Measurements from ENCODE around the gene EFNA5.

- no peak for TF ChIP-seq CTCF (IDR thresholded peaks at IDR 0.05)
- no peak for TF ChIP-seq POLR2A (IDR thresholded peaks at IDR 0.05; ENCODE audit: low read depth)
- TF ChIP-seq EP300 (IDR thresholded peaks at IDR 0.05): no peak
Measured at GRCh38 chr5:107444300-107444699, 226.4 kb downstream of the EFNA5 start.
